Measurements from ENCODE around the gene LSP1.

The LSP1 gene

DNA sequence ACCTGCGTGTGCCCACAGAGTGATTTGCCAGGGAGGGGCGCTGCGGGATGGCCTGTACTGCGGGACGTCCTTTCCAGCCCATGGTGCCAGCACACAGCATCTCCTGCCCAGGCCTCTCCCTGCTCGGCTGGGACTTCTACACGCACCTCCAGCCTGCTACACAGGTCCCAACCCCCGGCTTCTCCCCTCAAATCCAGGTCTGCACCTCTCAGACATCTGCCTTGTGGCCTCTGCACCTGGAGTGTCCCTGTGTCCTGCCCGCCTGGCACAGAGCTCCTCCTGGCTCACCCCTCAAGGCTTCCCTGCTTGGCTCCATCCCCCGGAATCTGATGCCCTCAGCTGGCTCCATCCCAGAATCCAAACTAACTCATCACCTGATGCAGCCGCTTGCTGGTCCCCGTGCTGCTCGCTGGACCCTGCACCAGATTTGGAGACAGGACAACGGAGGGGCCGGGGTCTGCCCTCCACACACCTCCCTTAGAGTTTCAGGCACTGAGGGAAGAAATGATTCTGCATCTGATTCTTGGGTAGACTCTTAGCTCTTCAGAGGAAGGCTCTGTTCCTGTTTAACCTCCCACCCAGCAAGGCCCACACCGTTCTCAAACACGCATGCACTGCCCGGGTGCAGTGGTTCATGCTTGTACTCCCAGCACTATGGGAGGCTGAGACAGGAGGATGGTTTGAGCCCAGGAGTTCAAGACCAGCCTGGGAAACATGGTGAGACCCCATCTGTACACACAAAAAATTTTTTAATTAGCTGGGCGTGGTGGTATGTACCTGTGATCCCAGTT is 4.0 kb upstream of the LSP1 start:
- TF ChIP-seq, protein P1, sequence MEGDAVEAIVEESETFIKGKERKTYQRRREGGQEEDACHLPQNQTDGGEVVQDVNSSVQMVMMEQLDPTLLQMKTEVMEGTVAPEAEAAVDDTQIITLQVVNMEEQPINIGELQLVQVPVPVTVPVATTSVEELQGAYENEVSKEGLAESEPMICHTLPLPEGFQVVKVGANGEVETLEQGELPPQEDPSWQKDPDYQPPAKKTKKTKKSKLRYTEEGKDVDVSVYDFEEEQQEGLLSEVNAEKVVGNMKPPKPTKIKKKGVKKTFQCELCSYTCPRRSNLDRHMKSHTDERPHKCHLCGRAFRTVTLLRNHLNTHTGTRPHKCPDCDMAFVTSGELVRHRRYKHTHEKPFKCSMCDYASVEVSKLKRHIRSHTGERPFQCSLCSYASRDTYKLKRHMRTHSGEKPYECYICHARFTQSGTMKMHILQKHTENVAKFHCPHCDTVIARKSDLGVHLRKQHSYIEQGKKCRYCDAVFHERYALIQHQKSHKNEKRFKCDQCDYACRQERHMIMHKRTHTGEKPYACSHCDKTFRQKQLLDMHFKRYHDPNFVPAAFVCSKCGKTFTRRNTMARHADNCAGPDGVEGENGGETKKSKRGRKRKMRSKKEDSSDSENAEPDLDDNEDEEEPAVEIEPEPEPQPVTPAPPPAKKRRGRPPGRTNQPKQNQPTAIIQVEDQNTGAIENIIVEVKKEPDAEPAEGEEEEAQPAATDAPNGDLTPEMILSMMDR (IDR thresholded peaks at IDR 0.05; ENCODE audit: low read depth, low read length): no peak
- DNase-seq (ENCODE audit: extremely low read depth, low read depth): no peak

DNA sequence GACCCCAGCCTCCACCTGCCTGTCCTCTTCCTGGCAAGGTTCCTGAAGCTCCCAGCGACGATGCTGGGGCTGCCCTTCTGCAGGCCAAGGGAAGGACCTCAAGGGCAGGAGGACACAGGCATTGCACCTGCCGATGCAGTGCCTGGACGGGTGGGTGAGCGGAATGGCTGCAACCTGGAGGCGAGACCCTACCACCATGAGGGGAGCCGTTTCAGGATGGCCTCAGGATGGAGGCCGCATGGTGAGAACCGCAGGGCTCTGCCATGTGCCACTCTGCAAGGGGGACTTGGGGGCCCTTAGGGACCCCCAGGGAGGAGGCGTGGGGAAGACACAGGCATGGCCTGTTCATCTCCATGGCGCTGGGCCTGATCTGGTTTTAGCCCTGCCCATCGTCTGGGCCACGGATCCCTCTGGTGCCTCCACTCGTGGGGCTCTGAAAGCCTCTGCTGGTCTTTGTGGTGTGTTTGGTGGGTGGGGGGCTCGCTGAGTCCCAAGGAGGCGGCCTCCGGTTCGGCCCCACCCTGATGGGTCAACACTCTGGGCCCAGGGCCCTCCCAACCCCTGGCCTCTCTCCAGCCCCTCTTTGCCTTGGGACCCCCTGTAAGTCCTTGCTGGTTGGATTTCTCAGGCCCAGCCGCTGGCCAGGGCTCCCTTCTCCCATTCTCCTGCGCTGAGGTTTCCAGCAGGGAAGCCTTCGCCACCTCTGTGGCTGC is 1.3 kb upstream of the LSP1 start:
- no peak for DNase-seq (ENCODE audit: extremely low read depth, low read depth)
- TF ChIP-seq, protein P1 (IDR thresholded peaks at IDR 0.05; ENCODE audit: low read depth, low read length): no peak

DNA sequence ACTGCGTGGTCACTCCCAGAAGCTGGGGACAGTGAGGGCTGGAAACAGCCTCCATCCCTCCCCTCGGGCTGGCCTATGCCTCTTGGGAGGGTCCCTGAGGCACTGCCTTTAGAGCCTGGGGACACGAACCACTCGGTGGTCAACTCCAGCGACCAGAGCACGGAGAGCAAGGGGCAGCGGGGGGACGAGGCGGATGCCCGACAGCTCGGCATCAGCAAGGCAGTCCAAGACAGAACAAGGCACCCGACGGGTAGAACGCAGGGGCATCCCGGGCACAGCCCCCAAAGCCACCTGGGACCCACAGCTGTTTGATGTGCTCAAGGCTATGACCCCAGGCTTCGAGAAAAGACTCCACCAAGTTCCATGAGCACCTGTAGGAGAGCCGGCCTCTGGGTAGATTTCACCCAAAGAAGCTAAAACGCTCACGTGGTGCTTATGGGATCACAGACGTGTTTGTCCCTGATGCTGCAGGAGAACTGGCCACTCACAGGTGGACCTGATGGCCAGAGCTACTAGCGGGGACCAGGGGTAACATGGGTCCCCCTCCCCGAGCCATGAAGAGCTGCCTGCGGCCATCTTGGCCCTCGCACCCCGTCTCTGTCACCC is 510 bp upstream of the LSP1 start:
- DNase-seq (ENCODE audit: extremely low read depth, low read depth): no peak
- TF ChIP-seq, protein P1 (IDR thresholded peaks at IDR 0.05; ENCODE audit: low read depth, low read length): no peak

DNA sequence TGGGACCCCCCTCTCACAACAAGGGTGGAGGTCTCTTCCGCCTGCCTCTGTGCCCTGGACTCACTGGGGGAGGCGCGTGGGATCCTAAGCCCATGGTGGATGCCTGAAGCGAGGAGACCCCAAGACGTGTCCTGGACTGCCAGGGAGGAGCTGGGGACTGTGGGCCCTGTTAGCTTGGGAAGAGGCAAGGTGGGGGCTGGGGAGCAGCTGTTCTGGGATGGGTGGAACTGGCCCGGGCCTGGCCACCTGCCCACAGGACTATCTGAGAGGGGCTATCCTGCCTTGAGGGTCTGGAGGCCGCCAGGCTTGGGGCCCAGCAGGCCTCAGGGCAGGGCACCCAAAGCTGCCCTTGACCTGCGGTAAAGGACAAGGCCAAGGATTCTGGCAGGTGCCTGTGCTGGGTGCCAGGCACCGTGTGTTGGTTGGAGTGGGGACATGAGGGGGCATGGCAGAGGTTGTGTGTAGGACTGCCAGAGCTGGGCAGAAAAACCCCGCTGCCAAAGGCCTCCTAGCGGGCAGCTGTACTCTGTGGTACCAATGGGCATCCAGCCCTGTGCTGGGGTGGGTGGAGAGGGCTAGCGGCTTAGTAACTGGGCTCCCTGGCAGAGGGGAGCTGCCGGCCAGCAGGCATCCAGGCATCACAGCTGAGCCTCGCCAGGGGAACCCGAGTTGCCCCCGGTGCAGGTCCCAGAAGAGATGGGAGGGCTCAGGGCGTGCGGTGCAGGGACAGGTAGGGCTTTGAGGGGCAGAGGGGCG is 670 bp downstream of the LSP1 start:
- TF ChIP-seq, protein P1 (IDR thresholded peaks at IDR 0.05; ENCODE audit: low read depth, low read length): no peak
- DNase-seq (ENCODE audit: extremely low read depth, low read depth): no peak

DNA sequence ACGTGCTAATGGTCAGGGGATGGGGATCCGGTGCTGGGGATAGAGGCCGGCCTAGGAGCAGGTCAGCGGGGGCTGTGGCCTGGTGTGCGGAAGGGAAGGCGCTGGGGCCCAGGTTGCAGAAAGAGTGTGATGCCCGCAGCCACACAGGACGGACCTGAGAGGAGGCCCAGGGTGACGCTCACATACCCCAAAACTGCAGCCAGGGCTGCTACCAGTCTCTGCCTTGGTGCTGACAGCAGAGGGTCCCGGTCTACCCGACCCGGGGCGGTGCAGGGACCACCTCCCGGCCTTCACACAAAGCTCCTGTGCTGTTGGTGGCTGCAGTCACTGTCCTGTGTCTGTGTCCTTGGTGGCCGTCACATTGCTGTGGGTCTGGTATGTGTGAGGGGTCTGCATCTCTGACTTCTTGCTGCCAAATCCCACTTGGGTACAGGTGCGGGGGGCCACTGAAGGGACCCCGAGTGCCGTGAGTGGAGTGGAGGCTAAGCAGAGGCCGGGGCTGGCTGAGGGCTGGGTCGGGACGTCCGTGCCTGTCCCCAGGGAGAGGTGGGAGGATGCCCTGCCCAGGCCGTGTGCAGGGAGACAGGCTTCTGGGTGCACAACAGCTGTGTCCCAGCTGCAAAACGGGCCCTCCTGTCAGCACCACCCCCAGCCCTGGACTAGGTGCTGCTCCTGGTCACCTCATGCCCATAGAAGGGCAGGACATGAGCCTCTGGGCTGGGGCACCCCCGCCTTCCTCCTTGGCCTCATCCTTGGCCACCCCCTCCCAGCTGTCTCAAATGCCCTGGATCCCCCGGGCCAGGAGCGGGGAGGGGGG is 1.5 kb downstream of the LSP1 start:
- TF ChIP-seq, protein P1 (IDR thresholded peaks at IDR 0.05; ENCODE audit: low read depth, low read length): no peak
- DNase-seq (ENCODE audit: extremely low read depth, low read depth): no peak

DNA sequence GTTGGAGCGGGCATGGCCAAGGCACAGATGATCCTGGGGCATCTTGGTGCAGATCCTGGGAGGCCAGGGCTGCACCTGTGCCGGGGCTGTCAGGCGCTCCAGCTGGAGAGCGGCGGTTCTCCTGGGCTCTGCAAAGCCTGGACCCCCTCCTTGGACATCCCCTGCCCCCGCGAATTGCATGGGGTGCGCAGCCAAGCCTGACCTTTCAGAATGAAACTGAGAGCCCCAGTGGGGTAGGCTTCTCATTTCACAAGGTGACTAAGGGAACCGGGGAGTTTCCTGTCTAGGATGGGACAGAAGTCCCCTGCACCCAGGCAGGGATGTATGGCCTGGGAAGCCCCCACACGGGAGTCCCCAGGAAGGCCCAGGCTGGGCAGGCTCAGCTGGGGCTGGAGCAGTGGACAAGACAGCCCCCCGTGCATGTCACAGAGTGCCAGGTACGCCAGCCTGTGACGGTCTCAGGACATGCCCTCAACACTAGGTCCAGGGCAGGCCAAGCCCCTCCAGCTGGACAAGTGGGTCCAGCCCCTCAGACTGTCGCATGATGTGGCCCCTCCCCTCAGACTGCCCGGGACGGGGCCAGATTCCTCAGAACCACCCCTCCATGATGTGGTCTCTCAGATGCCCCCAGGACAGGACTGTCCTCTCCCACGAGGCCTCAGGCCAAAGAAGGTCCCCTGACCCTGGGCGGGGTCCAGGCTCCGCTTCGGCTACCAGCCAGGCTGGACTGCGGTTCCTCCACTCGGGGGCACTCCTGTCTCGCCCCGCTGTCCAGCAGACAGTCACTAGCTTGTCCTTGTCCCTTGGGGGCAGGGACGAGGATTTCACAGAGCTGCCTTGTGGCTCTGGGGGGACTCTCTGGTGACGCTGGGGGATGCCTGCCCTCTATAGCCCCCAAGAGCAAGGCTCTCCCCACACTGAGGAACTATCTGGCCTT is 2.3 kb downstream of the LSP1 start:
- DNase-seq (ENCODE audit: extremely low read depth, low read depth): no peak
- TF ChIP-seq, protein P1 (IDR thresholded peaks at IDR 0.05; ENCODE audit: low read depth, low read length): no peak

Data from AG09319 (cell line).